ENCODE results near the gene KCTD6.

The KCTD6 gene

DNA sequence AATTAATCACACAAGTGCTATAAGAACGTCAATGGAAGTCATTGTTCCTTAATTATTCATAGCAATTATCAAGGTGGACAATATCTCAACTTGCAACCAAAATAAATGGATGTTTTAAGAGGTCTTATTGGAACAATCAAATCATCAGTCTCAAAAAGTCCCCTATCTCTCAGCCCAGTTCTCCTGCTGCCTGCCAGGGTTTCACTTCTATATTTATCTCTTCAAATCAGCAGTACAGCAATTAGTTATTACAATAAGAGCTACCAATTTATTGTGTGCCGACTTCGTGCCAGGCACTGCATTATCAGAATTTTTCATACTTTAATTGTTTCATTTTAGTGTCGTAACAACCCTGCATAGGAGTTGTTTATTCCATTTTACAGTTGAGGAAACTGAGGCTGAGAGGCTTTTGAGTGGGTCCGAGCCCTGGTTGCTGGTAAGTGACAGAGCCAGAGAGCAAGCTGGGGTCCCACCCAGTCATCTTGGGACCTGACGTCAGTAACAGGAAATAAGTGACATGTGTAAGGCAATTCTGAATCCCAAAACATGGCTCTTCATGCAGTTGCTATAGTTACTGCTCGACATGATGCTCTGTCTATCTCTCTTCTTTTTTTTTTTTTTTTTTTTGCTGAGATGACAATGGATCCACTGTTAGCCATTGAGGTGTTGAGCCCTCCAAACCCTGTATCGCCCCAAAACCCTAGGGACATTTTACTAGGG, 8.8 kb upstream of the KCTD6 start:
- no peak overlapping the region for H3K9ac ChIP-seq
- H3K79me2 ChIP-seq, result no peaks in the 10 kb centered on the region
- no peak overlapping the region for H2AFZ ChIP-seq
- H3K4me1 ChIP-seq, result no peaks in the 10 kb centered on the region
- no peaks in the 10 kb centered on the region for H3K27me3 ChIP-seq (ENCODE audit: control insufficient read depth, insufficient read depth, low read length)
- no peak overlapping the region for H3K4me2 ChIP-seq (ENCODE audit: low read length)
- H3K36me3 ChIP-seq (ENCODE audit: control insufficient read depth, insufficient read depth, low read length), result no peaks in the 10 kb centered on the region
- no peak overlapping the region for H3K27ac ChIP-seq
- TF ChIP-seq, protein P1, sequence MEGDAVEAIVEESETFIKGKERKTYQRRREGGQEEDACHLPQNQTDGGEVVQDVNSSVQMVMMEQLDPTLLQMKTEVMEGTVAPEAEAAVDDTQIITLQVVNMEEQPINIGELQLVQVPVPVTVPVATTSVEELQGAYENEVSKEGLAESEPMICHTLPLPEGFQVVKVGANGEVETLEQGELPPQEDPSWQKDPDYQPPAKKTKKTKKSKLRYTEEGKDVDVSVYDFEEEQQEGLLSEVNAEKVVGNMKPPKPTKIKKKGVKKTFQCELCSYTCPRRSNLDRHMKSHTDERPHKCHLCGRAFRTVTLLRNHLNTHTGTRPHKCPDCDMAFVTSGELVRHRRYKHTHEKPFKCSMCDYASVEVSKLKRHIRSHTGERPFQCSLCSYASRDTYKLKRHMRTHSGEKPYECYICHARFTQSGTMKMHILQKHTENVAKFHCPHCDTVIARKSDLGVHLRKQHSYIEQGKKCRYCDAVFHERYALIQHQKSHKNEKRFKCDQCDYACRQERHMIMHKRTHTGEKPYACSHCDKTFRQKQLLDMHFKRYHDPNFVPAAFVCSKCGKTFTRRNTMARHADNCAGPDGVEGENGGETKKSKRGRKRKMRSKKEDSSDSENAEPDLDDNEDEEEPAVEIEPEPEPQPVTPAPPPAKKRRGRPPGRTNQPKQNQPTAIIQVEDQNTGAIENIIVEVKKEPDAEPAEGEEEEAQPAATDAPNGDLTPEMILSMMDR (IDR thresholded peaks at IDR 0.05), result no peak
- H3K9me3 ChIP-seq (ENCODE audit: control insufficient read depth, low read length), result no peaks in the 10 kb centered on the region
- no peak overlapping the region for H3K4me3 ChIP-seq (ENCODE audit: low read depth, low read length)

DNA sequence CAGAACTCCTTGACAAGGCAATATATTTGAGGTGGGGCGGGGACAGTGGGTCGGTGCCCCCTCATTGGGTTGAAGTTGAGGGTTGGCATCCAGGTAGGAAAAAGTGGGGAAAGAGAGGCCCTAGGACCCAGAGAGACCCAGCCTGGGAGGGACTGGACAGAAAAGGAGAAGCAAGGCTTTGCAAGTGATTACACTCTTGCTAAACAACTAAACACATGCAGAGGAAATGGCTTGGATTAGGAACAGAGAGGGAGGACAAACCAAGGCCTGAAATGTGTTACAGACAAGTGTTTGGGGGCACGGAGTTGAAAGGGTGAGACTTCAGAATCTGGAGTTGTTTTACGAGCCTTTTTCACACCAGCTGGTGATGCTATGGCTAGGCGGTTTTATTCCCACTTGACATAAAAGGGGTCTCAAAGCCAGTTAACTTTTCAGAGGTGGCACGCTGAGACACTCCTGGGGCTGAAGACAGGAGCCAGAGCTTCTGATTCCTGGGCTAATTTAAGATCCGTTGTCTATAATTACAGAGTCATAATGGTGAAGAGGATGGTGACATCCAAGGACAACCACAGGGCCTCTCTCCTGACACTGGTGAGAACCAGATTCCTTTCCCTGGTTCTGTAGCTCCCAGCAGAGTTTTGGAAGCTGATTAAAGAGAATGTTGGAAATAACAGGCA, 7.7 kb upstream of the KCTD6 start:
- no peak overlapping the region for H3K4me2 ChIP-seq (ENCODE audit: low read length)
- no peaks in the 10 kb centered on the region for H3K36me3 ChIP-seq (ENCODE audit: control insufficient read depth, insufficient read depth, low read length)
- H3K4me1 ChIP-seq, result no peaks in the 10 kb centered on the region
- no peak overlapping the region for H3K9ac ChIP-seq
- H3K27me3 ChIP-seq (ENCODE audit: control insufficient read depth, insufficient read depth, low read length), result no peaks in the 10 kb centered on the region
- TF ChIP-seq, protein P1 (IDR thresholded peaks at IDR 0.05), result no peak
- H3K9me3 ChIP-seq (ENCODE audit: control insufficient read depth, low read length), result no peaks in the 10 kb centered on the region
- H3K79me2 ChIP-seq, result no peaks in the 10 kb centered on the region
- no peak overlapping the region for H2AFZ ChIP-seq
- H3K27ac ChIP-seq, result no peak overlapping the region
- no peak overlapping the region for H3K4me3 ChIP-seq (ENCODE audit: low read depth, low read length)

DNA sequence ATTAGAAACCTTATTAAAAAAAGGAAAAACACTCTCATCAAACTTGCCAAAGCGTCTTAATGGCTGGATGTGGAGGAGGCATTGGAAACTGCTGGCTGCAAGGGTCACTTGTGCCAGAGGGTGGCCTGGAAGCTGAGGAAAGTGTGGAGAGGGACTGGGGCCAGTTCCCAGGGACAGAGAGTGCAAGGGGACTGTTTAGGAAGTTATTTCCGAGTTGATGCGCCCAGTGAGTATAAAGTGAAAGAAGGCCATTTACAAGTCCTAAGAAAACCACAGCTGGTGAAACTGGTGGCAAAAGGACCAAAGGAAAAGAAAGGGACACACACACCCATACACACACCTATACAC, 7.2 kb upstream of the KCTD6 start:
- no peaks in the 10 kb centered on the region for H3K36me3 ChIP-seq (ENCODE audit: control insufficient read depth, insufficient read depth, low read length)
- no peak overlapping the region for H3K4me3 ChIP-seq (ENCODE audit: low read depth, low read length)
- no peaks in the 10 kb centered on the region for H3K79me2 ChIP-seq
- H3K27ac ChIP-seq, result no peak overlapping the region
- no peaks in the 10 kb centered on the region for H3K27me3 ChIP-seq (ENCODE audit: control insufficient read depth, insufficient read depth, low read length)
- H3K9me3 ChIP-seq (ENCODE audit: control insufficient read depth, low read length), result no peaks in the 10 kb centered on the region
- H2AFZ ChIP-seq, result no peak overlapping the region
- H3K9ac ChIP-seq, result no peak overlapping the region
- H3K4me2 ChIP-seq (ENCODE audit: low read length), result no peak overlapping the region
- TF ChIP-seq, protein P1 (IDR thresholded peaks at IDR 0.05), result no peak
- no peaks in the 10 kb centered on the region for H3K4me1 ChIP-seq

DNA sequence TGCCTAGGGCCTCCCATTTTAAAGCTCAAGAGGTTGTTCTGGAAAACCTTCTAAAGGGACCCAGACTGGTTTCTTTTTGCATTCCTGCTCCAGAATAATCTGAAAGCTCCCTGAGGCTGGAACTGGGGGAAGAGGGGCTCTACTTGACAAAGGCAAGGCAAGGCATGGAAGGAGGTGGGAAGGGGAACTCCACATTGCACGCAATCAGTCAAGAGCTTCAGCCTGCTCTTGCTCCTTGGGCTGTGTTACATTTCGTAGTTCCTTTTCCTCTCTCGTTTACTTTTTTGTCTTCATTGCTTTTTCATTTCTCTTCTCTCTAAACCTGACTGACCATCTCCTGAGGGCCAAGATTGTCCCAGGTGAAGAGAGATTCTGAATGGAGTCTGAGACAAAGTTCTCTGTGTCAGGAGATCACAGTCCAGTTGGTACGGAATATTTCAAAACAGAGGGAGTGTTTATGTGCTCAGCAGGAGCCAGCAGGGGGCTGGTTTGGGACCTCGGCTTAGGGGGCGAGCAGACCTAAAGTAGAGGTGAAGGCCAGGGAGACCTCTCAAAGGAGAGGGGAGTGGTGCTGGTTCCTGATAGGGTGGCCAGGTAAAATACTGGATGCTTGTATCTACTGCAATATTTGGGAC, 6.0 kb upstream of the KCTD6 start:
- no peak overlapping the region for H3K4me3 ChIP-seq (ENCODE audit: low read depth, low read length)
- no peaks in the 10 kb centered on the region for H3K9me3 ChIP-seq (ENCODE audit: control insufficient read depth, low read length)
- H2AFZ ChIP-seq, result no peak overlapping the region
- H3K36me3 ChIP-seq (ENCODE audit: control insufficient read depth, insufficient read depth, low read length), result no peaks in the 10 kb centered on the region
- H3K9ac ChIP-seq, result no peak overlapping the region
- TF ChIP-seq, protein P1 (IDR thresholded peaks at IDR 0.05), result no peak
- no peaks in the 10 kb centered on the region for H3K27me3 ChIP-seq (ENCODE audit: control insufficient read depth, insufficient read depth, low read length)
- H3K27ac ChIP-seq, result no peak overlapping the region
- no peaks in the 10 kb centered on the region for H3K4me1 ChIP-seq
- no peak overlapping the region for H3K4me2 ChIP-seq (ENCODE audit: low read length)
- no peaks in the 10 kb centered on the region for H3K79me2 ChIP-seq

Data from parathyroid adenoma (tissue), 2 donors.